Activated naive CD4-positive, alpha-beta T cell (primary cell): Measurements from ENCODE around the gene MED16.

Experiments used
- DNase-seq, 4 experiments: peaks; one replicate each; lab custom pipeline; 2025; lab: John Stamatoyannopoulos, UW

Gene MED16, protein sequence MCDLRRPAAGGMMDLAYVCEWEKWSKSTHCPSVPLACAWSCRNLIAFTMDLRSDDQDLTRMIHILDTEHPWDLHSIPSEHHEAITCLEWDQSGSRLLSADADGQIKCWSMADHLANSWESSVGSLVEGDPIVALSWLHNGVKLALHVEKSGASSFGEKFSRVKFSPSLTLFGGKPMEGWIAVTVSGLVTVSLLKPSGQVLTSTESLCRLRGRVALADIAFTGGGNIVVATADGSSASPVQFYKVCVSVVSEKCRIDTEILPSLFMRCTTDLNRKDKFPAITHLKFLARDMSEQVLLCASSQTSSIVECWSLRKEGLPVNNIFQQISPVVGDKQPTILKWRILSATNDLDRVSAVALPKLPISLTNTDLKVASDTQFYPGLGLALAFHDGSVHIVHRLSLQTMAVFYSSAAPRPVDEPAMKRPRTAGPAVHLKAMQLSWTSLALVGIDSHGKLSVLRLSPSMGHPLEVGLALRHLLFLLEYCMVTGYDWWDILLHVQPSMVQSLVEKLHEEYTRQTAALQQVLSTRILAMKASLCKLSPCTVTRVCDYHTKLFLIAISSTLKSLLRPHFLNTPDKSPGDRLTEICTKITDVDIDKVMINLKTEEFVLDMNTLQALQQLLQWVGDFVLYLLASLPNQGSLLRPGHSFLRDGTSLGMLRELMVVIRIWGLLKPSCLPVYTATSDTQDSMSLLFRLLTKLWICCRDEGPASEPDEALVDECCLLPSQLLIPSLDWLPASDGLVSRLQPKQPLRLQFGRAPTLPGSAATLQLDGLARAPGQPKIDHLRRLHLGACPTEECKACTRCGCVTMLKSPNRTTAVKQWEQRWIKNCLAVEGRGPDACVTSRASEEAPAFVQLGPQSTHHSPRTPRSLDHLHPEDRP

DNA sequence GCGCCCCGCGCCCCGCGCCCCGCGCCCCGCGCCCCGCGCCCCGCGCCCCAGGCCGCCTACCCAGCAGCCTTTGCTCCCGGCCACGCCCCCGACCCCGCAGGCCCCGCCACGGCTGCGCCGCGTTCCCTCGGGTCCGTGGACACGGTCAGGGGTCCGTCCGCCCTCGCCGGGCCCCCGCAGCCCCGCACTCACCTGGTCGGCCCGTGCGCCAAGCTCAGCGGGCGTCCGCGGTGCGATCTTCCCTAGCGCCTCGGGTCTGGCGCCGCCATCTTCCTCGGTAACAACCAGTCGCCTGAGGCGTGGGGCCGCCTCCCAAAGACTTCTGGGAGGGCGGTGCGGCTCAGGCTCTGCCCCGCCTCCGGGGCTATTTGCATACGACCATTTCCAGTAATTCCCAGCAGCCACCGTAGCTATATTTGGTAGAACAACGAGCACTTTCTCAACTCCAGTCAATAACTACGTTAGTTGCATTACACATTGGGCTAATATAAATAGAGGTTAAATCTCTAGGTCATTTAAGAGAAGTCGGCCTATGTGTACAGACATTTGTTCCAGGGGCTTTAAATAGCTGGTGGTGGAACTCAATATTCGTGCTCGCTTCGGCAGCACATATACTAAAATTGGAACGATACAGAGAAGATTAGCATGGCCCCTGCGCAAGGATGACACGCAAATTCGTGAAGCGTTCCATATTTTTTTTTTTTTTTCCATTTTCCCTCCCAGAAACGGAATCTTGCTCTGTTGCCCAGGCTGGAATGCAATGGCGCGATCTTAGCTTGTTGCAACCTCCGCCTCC, at the start of gene MED16, which contains the start of gene RNU6-9:
Gene MED16, minus strand, starts transcription at position 294 of the 796 bp plus-strand sequence. CDS start 2,056 bp downstream, outside the sequence.
Gene RNU6-9, plus strand, starts transcription at position 591 of the 796 bp plus-strand sequence.
- DNase-seq, result peak; percentile 64 to 84 (median 74)

DNA sequence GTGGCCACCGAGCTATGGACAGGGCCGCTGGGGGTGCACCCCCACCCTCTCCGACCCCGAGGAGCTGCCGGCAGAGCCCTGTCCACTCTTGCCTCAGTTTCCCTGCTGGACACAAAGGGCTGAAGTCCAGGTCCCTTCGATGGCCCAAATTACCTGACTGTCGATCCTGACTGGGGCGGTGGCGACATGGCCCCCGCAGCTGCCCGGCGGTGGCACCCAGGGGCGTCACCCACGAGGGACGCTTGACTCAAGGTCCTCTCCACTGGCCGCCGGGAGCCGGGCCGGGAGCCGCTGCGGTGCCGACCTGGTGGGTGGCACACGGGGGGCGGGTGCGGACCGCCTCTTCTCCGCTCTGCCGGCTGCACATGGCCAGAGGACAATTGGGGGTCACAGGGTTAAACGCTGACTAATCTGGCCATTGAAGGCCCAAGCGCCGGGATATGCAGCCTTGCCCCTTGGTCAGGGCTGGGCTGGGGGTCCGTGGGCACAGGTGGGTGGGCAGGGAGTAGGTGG, 49.2 kb upstream of the MED16 start:
- no peak for DNase-seq

DNA sequence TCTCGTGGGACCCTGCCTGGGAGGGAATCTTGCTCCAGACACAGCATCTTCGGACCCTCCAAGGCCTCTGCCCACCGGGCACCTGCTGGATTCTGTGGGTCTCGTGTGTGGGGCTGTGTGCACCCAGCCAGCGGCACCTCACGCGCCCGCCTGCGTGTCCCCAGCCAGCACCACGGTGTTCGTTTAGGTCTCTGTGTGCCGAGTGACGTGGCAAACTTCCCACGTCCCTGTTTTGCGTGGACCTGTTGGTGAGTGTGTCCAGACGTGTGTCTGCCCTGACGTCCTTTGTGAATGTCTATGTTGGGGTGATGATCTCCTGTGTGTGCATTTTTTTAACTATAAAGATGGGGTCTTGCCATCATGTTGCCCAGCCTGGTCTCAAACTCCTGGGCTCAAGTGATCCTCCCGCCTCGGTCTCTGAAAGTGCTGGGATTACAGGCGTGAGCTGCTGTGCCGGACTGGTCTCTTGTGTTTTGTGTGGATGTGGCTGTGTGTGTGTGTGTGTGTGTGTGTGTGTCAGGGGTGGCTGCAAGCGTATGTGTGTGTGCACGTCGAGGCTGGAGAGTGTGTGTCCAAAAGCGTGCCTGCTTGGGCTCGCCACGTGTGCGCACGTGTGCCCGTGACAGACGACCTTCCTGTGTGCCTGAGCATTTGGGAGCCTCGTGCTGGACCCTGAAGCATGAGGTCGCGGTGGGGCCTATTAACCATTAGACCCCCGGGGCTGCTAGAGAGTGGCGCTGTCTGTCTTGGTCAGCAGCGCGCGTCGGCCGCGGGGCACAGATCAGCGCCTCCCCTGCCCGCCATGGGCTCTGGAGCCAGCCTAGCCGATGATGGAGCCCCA, 48.5 kb upstream of the MED16 start:
- no peak for DNase-seq

DNA sequence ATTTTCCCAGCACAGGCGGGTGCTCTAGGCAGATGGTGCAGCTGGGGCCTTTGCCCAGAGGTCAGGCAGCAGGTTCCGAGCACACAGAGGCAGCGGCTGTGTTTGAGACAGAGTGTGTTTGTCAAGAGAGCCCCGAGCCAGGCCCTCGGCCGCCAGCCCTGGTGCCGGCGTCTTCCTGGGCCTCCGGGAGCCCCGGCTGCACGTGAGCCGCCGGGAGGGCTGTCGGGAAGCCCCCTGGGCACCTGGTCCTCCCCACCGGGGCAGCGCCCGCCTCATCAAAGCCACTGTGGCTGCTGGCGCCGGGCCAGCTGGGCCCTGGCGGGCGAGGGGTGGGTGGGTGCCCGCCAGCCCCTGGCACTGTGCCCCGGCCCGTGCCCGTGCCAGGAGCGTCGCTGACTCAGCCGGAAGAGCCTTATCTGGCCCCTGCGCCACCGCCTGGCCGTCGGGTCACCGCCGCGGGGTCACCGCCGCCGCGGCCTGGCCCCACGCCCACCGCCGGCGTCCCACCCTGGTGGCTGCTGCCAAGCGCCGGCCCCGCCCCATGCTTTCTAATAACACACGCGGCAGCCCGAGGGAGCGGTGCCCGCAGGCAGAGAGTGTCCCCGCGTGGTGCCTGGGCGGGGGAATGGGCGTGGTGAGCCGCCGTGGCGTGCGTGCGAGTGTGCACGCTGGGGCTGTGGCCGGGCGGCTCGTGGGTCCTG, 47.8 kb upstream of the MED16 start:
- DNase-seq, result peak in 2 of 4 experiments; percentile 55 to 63

DNA sequence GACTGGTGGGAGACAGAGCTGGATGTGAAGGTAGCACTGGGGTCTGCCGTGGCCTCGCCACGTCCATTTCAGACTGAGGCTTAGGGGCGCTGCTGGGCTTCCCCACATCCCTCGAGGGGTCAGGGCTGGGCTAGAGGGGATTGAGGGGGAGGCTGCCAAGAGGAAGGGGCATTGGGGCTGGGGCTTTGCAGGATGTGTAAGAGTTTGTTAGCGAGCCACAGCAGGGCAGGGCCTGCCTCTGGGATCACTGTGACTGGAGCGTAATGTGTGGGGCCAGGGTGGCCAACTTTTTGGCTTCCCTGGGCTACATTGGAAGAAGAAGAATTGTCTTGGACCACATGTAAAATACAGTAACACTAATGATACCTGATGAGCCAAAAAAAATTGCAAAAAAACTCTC, 46.9 kb upstream of the MED16 start:
- DNase-seq, result no peak

DNA sequence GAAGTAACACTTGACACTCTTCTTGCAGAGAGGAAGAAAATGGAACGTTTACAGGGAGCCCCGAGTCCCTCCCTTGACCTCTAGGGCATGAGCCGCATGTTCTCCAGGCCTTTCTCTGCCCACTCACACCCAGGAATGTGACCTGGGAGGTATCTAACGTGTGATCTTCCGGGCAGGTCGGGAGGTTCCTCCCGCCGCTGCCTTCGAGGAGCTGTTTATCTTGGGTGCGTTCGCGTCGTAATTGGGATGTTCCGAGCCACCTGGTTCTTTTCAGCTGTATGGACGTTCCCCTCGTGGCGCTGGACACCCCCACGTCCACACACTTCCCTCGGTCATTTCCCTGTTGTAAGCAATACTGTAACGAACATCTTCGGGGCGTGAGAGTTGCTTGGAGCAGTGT, 46.5 kb upstream of the MED16 start:
- no peak for DNase-seq

DNA sequence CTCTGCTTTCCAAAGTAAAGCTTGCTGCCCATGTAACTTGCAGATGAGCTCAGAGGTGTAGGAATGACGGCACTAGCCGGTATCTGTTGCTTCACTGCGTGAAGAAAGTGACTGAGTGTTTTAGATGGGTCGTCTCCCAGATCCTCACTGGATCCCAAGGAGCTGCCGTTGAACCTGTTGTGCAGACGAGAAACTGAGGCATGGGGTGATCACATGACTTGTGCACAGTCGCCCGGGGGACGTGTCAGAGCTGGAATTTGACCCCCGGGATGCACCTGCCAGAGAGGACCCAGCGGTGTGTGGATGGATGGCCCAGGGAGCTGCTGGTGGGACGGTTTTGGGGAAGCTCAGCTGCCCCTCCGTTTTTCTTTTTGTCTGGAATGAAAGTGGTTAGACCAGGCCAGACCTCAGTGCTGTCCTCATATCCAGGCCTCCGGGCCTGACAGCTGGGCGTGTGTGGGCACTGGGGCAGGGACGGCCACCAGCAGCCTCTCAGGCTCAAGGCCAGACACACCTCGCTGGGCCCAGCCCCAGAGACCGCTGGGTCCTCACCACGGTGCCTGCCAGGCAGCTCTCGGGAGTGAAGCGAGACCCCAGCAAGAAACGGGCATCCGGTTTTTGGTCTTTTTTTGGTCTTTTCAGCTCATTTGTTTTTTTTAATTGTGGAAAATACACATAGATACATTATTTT, 45.4 kb upstream of the MED16 start:
- DNase-seq, result no peak

DNA sequence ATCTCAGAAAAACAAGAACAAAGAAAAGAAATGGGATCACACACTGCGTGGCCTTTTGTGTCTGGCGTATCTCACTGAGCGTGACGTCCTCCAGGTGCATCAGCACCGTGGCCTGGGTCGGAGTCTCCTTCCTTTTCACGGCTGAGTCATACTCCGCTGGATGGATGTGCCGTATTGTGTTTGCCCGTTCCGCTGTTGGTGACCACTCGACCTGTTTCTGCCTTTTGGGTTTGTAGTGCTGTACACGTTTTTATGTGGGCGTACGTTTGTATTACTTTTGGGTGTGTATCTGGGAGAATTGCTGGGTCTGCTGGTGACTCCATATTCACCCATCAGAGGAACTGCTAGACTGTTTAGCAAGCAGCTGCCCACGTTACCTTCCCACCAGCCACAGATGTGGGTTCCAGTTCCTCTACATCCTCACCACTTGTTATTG, 44.3 kb upstream of the MED16 start:
- peak in 1 of 4 experiments; percentile 16 for DNase-seq

DNA sequence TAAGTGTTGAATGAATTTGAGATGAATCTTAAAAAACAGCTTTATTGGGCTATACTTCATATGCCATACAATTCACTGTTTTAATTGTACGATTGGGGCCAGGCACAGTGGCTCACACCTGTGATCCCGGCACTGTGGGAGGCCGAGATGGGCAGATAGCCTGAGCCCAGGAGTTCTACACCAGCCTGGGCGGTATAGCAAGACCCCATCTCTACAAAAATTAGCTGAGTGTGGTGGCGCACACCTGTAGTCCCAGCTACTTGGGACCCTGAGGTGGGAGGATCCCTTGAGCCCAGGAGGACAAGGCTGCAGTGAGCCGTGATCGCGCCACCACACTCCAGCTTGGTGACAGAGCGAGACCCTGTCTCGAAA, 43.2 kb upstream of the MED16 start:
- DNase-seq, result no peak

DNA sequence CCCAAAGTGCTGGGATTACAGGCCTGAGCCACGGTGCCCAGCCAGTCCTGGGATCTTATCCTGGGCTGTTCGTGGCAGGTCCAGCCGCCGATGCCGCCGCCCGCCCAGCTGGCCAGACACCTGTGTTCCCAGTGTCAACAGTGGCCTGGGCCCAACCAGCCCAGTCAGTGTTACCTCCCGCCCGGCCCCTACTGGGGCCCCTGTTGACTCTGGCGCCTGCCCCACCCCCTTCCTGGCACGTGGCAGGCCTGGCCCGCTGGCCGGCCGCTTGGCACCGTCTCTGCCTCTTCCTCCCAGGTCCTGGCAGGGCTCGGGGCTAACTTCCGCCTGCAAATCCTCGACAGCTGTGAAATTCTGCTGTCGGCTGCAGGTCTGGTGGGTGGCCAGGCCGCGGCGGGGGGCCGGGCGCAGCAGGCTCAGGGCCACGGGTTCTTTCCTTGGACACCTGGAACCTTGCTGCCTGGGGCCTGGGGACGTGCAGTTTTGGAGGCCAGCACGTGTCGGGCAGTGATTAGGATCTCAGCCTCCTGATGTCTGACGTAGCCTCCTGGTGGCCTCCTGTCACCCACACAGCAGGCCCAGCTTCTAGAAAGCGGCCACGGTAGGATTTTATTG, 42.0 kb upstream of the MED16 start:
- DNase-seq, result no peak

DNA sequence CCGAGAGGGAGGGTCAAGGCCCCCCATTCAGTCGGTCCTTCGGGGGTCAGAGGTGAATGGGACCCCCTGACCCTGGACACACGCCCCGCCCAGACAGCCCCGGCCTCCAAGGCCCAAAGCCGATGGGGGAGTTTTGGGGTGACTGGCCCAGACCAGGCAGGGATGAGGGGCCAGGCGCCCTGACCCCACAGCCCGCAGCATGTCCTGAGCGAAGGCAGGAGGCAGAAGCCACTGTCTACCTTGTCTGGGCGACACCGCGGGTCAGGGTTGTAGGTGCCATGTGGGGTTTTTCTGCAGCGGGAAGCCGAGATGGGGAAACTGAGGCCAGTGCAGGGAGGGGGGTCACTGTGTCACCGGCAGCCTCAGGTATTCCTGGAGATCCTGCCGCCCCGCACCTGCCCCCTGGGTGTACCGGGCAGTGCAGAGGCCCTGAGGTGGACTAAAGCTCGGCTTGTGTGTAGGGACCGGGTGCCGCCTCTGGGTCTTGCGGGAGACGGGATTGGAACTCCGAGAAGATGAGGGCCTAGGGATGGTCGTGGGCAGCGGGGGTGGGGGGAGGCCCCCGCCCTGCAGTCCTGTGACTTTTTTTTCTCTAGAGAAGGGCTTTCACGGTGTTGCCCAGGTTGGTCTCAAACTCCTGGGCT, 41.3 kb upstream of the MED16 start:
- DNase-seq, result no peak

DNA sequence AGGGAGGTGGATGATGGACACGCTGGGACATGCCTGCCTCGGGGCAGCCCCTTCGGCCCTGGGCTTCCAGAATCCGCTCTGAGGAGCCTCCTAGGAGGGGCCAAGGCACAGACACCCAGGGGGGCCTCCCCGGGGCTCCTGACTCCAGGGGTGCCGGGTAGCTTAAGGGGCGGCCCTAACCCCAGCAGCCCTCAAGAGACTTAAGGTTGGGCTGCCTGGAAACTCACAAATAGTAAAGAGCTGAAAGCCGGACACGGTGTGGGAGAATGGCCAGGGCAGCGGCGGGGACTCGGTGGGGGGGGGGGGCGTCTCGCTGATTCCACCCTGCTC, 40.5 kb upstream of the MED16 start:
- DNase-seq, result no peak

DNA sequence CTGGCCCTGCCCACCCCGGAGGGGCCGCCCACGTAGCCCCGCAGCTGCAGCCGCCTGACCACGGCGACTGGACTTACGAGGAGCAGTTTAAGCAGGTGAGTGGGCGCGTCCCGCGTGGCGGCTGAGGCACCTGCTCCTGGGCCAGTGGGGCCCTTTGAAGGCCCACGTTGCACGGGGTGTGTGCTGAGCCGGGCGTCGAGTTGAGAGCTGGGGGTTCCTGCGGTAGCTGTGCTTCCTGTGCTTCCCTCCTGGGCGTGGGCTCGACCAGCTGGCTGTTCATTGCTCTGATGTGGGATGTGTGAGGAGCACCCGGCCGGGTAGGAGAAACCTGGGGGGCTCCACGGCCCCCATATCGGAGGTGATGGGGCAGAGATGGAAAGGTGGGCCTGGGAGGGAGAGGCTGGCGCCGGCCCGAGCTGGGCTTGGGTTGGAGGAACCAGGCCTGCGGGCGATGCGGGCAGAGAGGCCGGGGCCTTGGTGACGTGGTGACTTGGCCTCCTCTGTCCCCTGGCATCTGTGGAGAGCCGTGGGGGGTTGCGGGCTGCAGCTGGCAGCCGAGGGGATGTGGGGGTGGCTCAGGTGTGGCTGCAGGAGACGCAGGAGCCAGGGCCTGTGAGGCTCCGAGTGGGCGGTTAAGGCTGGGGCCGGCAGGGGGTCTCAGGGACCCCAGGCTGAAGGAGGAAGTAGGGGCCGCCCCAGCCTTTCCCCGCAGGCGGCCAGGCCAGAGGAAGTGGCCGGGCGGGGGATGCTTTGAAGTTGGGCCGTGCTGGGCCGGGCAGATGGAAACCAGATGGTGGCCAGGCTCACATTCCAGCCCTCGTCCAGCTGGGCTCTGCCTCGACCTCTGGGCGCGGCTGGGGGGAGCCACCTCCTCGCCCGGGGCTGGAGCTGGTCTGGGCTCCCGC, 39.9 kb upstream of the MED16 start:
- peak in 2 of 4 experiments; percentile 24 to 40 for DNase-seq

DNA sequence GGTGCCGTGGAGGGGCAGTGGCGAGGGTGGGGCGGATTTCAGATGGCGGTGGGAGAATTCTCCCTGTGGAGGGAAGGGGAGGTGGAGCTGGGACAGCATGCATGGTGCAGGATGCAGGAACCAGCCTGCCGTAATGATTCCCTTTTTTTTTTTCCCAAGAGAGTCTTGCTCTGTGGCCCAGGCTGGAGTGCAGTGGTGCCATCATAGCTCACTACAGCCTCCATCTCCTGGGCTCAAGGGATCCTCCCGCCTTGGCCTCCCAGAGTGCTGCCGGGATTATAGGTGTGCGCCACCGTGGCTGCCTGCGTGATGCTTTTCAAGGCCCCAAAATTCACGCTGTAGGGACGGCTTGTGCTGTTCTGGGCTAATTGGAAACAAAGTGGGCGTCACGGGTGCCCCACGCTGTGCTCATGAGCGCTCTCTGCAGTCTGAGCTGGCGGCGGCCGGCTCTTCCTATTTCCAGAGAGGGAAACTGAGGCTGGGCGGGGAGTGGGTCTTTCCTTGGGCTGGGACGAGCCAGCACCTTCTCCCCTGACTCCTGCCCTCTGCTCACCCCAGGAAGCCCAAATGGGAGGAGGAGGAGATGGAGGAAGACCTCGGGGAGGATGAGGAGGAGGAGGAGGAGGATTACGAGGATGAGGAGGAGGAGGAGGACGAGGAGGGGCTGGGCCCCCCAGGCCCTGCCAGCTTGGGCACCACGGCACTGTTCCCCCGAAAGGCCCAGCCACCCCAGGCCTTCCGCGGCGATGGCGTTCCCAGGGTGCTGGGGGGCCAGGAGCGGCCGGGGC, 39.1 kb upstream of the MED16 start:
- DNase-seq, result no peak

DNA sequence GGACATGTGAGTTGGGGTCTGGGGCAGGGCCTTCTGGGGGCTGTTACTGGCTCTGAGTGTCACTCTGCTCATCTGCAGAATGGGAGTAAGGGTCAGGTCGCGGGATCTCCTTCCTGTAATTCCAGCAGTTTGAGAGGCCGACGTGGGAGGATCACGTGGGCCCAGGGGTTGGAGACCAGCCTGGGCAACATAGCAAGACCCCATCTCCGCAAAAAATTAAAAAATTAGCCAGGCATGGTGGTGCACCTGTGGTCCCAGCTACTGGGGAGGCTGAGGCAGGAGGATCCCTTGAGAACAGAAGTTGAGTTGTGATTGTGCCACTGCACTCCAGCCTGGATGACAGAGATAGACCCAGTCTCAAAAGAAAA, 36.9 kb upstream of the MED16 start:
- no peak for DNase-seq

DNA sequence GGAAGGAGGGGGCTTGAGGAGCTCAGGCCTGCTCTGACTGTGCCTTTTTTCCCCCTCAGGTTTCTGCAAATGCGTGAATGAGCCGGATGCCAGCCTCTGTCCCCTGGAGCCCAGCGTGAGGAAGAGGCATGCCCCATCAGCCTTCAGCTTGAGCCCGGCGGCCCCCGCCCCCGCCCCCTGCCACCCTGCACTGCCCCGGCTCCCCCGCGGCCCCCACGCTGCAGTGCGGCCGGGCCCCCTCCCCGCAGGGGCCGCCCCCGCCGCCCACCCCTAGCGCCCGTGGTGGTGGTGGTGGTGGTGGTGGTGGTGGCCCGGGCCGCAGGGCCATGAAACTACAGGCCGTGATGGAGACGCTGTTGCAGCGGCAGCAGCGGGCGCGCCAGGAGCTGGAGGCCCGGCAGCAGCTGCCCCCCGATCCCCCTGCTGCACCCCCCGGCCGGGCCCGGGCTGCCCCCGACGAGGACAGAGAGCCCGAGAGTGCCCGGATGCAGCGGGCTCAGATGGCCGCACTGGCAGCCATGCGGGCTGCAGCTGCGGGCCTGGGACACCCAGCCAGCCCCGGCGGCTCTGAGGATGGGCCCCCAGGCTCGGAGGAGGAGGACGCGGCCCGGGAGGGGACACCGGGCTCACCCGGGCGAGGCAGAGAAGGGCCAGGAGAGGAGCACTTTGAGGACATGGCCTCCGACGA, 36.4 kb upstream of the MED16 start:
- DNase-seq, result no peak
